ENCODE measurements around the gene MAS1.
"Not testable (repeated sequence)": the region's sequence is repeated elsewhere in the genome, so short reads cannot be mapped to it uniquely, and the experiment has no call there.

The MAS1 gene

GRCh38 chr6:159890792-159891191 lies at the start of gene MAS1:
Gene MAS1, plus strand, starts transcription at chr6:159890988. Its CDS starts 15,968 bp downstream, at chr6:159906956.
- DNase-seq = no peak

DNA sequence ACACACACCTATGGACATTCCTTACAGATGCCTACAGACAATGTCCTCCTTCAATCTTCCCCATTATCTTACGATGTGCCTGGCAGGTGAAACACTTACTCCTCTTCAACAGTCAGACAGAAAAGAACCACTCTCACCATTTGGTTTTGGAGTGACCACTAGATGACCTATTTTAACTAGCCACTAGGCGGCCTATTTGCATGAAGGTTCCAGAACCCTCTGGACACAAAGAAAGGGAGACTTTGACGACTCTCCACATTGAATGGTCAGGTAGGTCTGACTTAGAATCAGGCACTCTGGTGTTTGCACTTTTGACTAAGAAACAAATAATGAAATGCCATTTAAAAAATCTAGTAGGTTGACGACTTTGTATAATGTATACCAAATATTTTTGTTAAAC lies 48.8 kb upstream of the MAS1 start:
- no peak for DNase-seq

DNA sequence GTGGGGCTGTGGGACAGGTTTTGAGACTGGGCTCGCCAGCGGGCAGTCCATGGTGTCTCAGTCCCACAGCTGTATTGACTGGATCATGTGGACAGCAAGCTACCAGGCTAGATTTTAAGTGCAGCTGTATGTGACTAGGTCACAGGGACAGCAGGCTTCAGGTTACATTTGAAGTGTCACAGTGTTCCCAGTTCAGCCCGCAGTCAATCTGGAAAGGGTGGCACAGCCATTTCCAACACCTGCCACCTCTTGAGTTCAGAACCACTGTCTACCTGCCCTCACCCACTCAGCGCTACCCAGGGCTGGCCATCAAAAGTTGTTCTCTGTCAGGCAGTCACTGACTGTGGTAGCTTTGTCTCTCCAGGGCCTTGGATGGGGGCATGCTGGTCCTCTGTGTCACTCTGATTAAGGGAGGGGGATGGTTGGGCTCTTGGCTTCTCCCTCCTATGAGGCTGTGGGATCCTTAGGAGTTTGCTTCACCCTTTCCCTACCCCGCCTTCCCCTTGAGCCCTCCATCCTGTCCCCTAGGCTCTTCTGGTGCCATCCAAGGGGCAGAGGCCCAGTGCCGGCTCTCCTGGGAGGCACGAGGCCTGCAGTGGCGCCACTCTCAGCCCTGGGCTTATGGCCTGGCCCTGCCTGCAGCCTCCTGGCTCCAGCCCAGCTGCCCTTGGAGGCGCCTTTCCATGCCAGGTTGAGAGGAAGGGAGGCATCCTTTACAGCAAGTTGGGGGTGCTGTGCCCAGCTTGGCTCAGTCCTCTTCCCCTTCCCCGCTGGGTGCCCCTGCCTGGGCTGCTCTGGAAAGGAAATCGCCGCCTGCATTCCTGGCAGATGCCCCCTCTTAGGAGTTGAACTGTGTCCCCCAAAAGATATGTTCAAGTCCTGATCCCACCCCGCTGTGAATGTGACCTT lies 45.8 kb upstream of the MAS1 start:
- no peak for DNase-seq

GRCh38 chr6:159848552-159848951 lies 42.2 kb upstream of the MAS1 start:
- DNase-seq = not testable (repeated sequence)

GRCh38 chr6:159849851-159850250 lies 40.9 kb upstream of the MAS1 start:
- DNase-seq = not testable (repeated sequence)

DNA sequence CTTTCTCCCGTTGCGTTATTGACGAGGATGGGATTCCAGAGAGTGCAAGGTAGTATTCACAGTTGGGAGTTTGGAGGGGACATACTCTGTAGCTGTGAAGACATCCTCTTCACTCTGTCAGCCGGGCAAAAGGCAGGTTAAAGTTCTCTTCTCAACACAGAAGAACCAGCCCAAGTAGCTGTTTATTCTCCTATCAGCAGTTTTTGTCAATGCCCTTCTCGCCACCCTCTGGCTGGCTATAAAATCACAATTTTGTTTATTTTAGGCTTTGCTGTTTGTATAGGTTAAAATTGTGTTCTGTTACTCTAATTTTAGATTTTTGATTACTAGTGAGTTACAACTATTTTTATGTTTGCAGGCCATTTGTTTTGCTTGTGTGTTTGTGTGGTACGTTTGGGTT lies 37.9 kb upstream of the MAS1 start:
- DNase-seq = no peak

- DNase-seq = no peak
These were observed 37.0 kb upstream of the MAS1 start for GRCh38 chr6:159853754-159854153.

DNA sequence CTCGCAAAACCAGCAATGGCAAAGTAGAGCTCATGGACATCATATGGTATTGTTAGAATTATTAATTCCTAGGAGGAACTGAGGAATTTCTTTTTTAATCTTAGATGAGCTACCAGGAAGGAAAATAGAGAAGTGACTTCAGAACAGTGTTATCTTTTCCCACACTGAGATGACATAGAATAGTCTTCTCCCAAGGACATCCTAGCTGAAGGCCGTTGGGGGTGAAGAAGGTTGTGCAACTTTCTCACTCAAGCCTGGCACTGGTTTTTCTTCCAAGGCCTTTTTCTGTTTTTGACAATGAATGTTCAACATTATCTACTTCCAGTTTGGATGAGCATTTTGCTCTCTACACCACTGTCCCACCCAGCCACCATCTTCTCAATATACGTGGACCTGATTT lies 35.8 kb upstream of the MAS1 start:
- DNase-seq = no peak

- DNase-seq = no peak
These were observed 32.5 kb upstream of the MAS1 start for GRCh38 chr6:159858259-159858658.

DNA sequence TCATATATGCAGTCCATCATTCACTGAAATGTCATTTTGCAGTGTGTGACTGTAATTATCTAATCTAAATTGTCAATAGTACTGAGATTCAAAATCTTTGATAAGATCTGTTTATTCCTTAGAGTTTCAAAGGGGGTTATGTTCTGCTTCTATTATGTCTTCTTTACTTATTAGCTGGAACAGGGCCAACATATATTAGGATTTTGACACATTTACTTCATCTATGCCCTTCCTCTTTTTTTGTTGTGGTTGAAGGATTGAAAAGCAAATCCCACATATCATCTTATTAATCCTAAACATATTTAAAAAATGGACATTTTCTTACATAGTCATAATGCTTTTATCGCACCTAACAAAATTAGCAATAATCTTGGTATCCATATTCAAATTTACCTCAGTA lies 30.3 kb upstream of the MAS1 start:
- no peak for DNase-seq

DNA sequence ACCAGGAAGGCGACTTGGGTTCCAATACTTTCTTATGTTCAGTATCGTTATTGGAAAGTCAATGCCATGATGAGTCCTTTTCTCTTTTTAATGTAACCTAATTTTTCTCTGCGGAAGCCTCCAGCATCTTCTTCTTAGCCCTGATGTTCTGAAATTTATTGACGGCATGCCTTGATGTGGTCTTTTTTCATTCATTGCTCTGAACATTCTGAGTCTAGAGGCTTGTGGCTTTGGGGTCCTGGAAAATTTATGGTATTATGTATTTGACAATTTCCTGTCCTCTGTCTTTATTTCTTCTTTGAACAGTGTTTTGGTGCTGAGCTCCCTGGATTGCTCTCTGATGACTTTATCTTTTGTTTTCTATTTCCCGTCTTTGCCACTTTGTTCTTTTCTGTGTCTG lies 28.7 kb upstream of the MAS1 start:
- no peak for DNase-seq

DNA sequence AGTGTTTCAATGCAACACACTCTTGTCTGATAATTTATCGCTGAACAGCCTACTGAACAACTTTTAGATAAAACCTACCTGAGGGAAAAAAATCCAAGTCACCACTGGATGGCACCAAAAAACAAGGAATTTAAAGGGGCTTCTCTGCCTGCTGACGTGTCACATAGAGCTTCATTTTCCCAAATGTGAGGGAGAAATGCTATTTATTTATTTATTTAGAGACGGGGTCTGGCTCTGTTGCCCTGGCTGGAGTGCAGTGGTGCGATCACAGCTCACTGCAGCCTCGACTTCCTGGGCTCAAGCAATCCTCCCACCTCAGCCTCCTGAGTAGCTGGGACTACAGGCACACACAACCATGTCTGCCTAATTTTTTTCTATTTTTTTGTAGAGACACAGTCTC lies 27.4 kb upstream of the MAS1 start:
- DNase-seq = peak; percentile 60

- DNase-seq = no peak
These were observed 25.4 kb upstream of the MAS1 start for GRCh38 chr6:159865226-159865920.

DNA sequence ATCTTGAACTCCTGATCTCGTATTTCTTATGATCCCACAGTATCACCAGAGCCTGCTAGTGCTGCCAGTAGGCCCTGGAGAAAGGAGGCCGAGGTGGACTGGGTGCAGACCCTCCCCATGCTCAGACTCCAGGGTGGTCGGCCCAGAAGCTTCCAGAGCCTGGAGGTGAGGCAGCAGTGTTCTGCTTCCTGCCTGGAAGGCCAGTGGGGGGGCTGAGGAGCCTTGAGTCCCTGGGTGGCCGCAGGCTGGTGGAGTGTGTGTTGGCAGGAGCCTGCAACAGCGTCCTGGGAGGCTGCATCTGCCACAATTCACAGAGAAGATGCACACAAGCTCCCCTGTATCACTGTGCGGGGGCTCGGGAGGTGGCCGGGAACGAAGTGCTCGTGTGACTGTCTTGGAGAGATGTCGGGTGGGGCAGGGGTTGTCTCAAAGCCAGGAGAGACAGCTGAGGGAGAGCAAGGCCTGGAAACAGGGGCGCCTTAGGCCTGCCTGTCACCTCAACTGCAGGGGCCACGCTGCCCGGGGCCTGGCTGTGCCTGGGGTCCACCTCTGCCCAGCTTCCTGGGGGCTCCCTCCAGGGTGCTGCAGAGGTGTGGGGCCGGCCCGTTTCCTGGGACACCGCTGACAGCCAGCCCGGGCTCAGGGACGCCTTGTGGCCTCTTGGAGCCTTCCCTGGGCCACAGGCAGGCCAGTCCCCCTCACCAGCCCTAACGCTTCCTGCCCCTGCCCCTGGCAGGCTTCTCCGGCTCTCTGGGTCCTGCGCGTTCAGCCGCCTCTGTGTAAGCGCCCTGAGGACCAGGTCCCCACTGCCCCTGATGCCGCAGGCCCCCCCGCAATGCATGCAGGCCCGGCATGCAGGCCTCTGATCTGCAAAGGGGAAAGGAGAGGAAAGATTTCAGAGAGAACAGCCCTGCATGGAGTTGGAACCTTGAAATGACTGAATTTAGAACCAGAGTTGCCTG lies 24.2 kb upstream of the MAS1 start:
- no peak for DNase-seq

- peak; percentile 27 for DNase-seq
These were observed 19.5 kb upstream of the MAS1 start for GRCh38 chr6:159871241-159871640.

DNA sequence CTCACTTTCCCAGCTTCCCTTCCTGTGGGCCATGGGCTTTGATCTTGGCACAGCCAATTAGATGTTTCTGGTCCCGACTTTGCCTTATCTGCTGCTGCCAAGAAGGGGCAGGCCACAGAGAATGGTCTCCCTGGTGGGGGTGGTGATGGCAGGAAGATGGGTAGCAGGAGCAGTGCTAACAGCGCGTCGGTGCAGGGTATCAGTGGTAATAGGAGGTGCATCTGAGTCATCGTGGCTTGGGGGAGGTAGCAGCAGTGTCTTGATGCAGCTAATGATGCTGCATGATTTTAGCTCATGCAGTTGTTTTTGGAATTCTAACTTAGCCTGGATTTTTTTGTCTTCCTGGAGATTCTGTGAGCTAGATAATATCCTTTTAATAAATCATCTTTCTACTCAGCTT lies 18.9 kb upstream of the MAS1 start:
- no peak for DNase-seq

- peak; percentile 67 for DNase-seq
These were observed 16.4 kb upstream of the MAS1 start for GRCh38 chr6:159874435-159874834.

- DNase-seq = no peak
These were observed 15.6 kb upstream of the MAS1 start for GRCh38 chr6:159875194-159875593.

DNA sequence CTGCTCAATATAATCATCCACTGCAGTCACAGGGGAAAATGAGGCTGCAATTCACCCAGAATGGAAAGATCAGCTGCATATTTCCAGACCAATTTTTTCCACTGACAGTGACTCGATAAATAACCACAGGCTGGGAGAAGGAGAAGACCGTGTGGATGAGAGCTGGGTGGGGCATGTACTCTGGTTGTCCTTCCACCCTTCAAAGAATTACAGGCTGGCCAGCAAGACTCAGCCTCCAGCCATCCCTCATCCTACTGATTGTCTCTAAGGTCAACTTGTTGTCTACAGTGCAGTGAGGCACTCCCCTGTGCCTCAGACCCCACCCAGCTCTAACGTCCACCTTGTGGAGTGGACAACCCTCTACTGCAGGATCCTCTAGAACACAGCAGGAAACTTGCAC lies 14.5 kb upstream of the MAS1 start:
- no peak for DNase-seq

DNA sequence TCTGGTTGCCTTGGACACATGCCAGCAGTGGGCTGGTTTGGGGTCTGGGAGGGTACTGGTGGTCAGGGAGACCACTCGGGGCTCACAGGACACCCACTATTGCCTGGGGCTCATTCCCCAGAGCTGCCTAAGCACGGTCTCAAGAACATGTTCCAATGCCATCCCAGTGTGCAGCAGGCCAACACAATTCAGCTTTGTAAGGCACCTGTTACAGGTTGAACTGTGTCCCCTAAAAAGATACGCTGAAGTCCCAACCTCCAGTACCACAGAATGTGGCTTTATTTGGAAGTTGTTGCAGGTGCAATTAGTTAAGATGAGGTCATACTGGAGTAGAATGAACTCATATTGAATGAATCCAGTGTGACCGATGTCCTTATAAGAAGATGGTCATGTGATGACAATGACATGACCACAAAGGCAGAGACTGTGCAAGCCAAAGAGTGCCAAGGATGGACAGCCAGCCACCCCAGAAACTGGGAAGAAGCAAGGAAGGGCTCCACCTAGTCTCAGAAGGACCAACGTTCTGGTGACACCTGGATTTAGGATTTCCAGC lies 13.5 kb upstream of the MAS1 start:
- no peak for DNase-seq

GRCh38 chr6:159878341-159878740 lies 12.4 kb upstream of the MAS1 start:
- DNase-seq = no peak

DNA sequence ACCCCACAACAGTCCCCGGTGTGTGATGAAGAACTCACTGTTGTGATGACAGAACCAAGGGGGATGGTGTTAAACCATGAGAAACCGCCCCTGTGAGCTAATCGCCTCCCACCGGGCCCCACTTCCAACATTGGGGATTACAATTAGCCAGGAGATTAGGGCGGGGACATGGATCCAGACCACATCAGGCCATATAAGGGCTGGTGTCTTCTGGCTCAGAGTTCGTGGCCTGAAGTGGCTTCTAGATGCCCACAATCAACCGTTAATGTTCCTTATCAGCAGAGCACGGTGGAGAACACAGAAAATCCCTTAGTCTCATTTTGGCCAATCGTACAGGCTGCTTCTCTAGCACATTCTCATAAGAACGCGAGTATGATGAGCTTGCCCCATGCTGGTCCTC lies 10.9 kb upstream of the MAS1 start:
- DNase-seq = no peak
